Testis (tissue), 2 donors: ENCODE results near the gene RIPOR1.

Experiments
- CTCF ChIP-seq, 3 experiments: fragments of 450-650 bp in 2 of 3; fragments of 200-600 bp in 1 of 3; sonication (generic) in 1 of 3; IDR thresholded peaks; one replicate each; pipeline ENCODE4 v1.5.1; 2016 to 2019; ENCODE audit warnings: antibody characterized with exemption in 3 of 3, mild to moderate bottlenecking in 2 of 3, moderate library complexity in 1 of 3
- POLR2A ChIP-seq: fragments of 450-650 bp; IDR thresholded peaks from one replicate; pipeline ENCODE4 v1.6.1; 2017; ENCODE audit warnings: antibody characterized with exemption, mild to moderate bottlenecking, moderate library complexity

GRCh38 chr16:67549240-67549639 is 20.6 kb downstream of the RIPOR1 start:
- TF ChIP-seq CTCF (IDR thresholded peaks at IDR 0.05) (no peak), POLR2A (no peak)
